ENCODE measurements around the gene PCDHGA2.
A peak's percentile ranks its signal among the peaks of the same experiment; 100 is the strongest.

The PCDHGA2 gene

GRCh38 chr5:141351591-141351990 lies 13.0 kb downstream of the PCDHGA2 start:
- no peak for TF ChIP-seq CTCF (IDR thresholded peaks at IDR 0.05; ENCODE audit: low read depth, low read length, missing control alignments)
- in situ Hi-C loops (cut with HindIII; ENCODE audit: low sequenced_read_pairs) = no loop called here

GRCh38 chr5:141354900-141355469 lies 16.4 kb downstream of the PCDHGA2 start, which contains the start of gene PCDHGA4:
Gene PCDHGA4 (plus strand): TSS chr5:141355021. CDS start chr5:141355108, 87 bp downstream.
- H3K4me3 ChIP-seq (ENCODE audit: low read depth, low read length) = peak within 1 kb of the TSS; percentile 21
- DNase-seq (ENCODE audit: low read depth) = no peak
- in situ Hi-C loops (cut with HindIII; ENCODE audit: low sequenced_read_pairs) = no loop called here
- TF ChIP-seq CTCF (IDR thresholded peaks at IDR 0.05; ENCODE audit: low read depth, low read length, missing control alignments) = peak; percentile 31

More at GRCh38 chr5:141351591-141351990, 13.0 kb downstream of the PCDHGA2 start:
- DNase-seq (ENCODE audit: low read depth) = no peak
- H3K4me3 ChIP-seq (ENCODE audit: low read depth, low read length) = no peak overlapping the region

- no peak for TF ChIP-seq CTCF (IDR thresholded peaks at IDR 0.05; ENCODE audit: low read depth, low read length, missing control alignments)
- in situ Hi-C loops (cut with HindIII; ENCODE audit: low sequenced_read_pairs) = no loop called here
These were observed 17.1 kb downstream of the PCDHGA2 start for GRCh38 chr5:141355641-141356040.

GRCh38 chr5:141356133-141356532 lies 17.6 kb downstream of the PCDHGA2 start:
- TF ChIP-seq CTCF (IDR thresholded peaks at IDR 0.05; ENCODE audit: low read depth, low read length, missing control alignments) = no peak
- DNase-seq (ENCODE audit: low read depth) = no peak
- H3K4me3 ChIP-seq (ENCODE audit: low read depth, low read length) = no peak overlapping the region
- in situ Hi-C loops (cut with HindIII; ENCODE audit: low sequenced_read_pairs) = no loop called here

More at GRCh38 chr5:141355641-141356040, 17.1 kb downstream of the PCDHGA2 start:
- H3K4me3 ChIP-seq (ENCODE audit: low read depth, low read length) = no peak overlapping the region
- DNase-seq (ENCODE audit: low read depth) = no peak

GRCh38 chr5:141356950-141357349 lies 18.4 kb downstream of the PCDHGA2 start:
- no peak for TF ChIP-seq CTCF (IDR thresholded peaks at IDR 0.05; ENCODE audit: low read depth, low read length, missing control alignments)
- H3K4me3 ChIP-seq (ENCODE audit: low read depth, low read length) = no peak overlapping the region
- in situ Hi-C loops (cut with HindIII; ENCODE audit: low sequenced_read_pairs) = no loop called here
- no peak for DNase-seq (ENCODE audit: low read depth)

- peak; percentile 37 for TF ChIP-seq CTCF (IDR thresholded peaks at IDR 0.05; ENCODE audit: low read depth, low read length, missing control alignments)
- no peak for DNase-seq (ENCODE audit: low read depth)
- peak within 1 kb of the TSS; percentile 22 for H3K4me3 ChIP-seq (ENCODE audit: low read depth, low read length)
- in situ Hi-C loops (cut with HindIII; ENCODE audit: low sequenced_read_pairs) = no loop called here
These were observed 21.3 kb downstream of the PCDHGA2 start, which contains the start of gene PCDHGB2 for GRCh38 chr5:141359790-141360426. Gene PCDHGB2 (plus strand): TSS chr5:141359994. CDS start chr5:141360136, 142 bp downstream.

Measured in astrocyte of the cerebellum (primary cell).